ENCODE measurements around the gene COA8.

DNA sequence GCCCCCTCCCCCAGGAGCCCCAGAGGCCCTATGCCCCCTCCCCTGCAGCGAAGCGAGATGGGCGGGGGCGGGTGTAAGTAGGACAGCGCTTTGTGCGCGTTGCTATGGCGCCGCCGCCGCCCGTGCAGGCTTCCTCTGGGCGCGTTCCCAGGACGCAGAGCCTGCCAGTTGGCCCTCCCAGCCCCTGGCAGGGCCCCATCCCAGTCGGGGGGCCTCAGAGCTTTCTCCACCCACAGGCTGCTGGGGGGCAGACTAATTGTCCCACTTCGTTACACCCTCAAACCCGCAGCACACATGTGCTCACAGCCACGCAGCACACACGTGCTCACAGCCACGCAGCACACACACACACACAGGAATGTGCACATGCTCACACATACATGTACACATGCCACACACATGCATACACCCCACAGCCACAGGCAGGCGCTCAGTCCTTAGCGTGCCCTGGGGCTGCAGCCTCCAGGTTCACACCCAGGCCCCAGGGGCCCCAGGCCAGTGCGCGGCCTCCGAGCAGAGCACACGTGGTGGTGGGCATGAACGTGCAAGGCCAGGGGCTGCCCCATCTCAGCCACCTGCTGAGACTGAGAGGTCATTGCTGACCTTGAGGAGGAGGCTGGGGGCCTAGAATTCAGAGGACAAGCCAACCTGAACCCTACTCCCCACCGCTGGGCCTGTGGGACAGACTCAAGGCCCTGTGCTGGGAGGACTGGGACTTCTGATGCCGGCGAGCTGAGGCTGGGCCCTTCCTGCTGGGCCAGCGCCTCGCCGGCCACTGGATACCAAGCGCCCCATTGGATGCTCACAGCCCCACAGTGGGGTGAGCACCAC is 18.2 kb upstream of the COA8 start:
- TF ChIP-seq POLR2A (IDR thresholded peaks at IDR 0.05; ENCODE audit: low read depth, low read length) (no peak), POLR2AphosphoS5 (IDR thresholded peaks at IDR 0.05; ENCODE audit: low read depth, low read length) (no peak)

Data from GM12891 (cell line).